Left ventricle myocardium inferior (tissue), 1 donor: ENCODE data around the gene RTF2. TPM values are rescaled to one million over a fixed set of nuclear protein-coding genes. Genes with fewer than 3 reads are reported as not detected.

Source experiments
- total RNA-seq: library from RNA; stranded (reverse); fragmentation: NEBNext Ultra II Directional; extraction: Animal tissue kit (Norgen Biotek cat#: 25700); gene quantifications from one replicate; pipeline ENCODE4 v1.2.1, GENCODE V29; 2021
- donor health status: DM: no; HTN: yes; CAD: no; lungs with severe emphysema.

Gene RTF2
- total RNA-seq, 1 donor from 2014 or later, result 88.7 TPM

Other genes starting within 250 kb of the RTF2 start
- gene MC3R, start 219.9 kb upstream of the RTF2 start, total RNA-seq, result not detected
- 52.7 TPM for gene FAM210B, start 109.7 kb upstream of the RTF2 start, total RNA-seq
- gene AURKA, start 76.4 kb upstream of the RTF2 start, total RNA-seq, result 7.8 TPM
- 16.9 TPM for gene CSTF1, start 76.0 kb upstream of the RTF2 start, total RNA-seq
- gene CASS4, start 56.4 kb upstream of the RTF2 start, total RNA-seq, result 0.47 TPM
- not detected for gene FAM209A, start 56.1 kb downstream of the RTF2 start, total RNA-seq
- 0.47 TPM for gene FAM209B, start 64.6 kb downstream of the RTF2 start, total RNA-seq
- gene TFAP2C, start 160.7 kb downstream of the RTF2 start, total RNA-seq, result 0.19 TPM